Mammary epithelial cell (primary cell): ENCODE data around the gene FMN1.

Experiments
- CTCF ChIP-seq, 2 donors: IDR thresholded peaks in 1 of 2; conservative IDR thresholded peaks in 1 of 2; 2 replicates each; pipeline ENCODE4 v1.5.1; 2011 to 2012; ENCODE audit warnings: inconsistent platforms in 2 of 2, low read length in 2 of 2, mild to moderate bottlenecking in 2 of 2, control low read depth in 1 of 2, low read depth in 1 of 2; ENCODE audit not compliant: insufficient read depth in 1 of 2; ENCODE audit errors: extremely low read depth in 1 of 2
- EZH2 ChIP-seq: IDR thresholded peaks from 2 replicates; pipeline ENCODE4 v1.6.1; 2012; ENCODE audit warnings: low read length, inconsistent platforms, borderline replicate concordance

GRCh38 chr15:32786906-32787305 is 407.6 kb downstream of the FMN1 start:
- TF ChIP-seq CTCF (conservative IDR thresholded peaks at IDR 0.05 in 1 of 2, IDR thresholded peaks at IDR 0.05 in 1 of 2; ENCODE audit: extremely low read depth in 1 of 2, insufficient read depth in 1 of 2, low read depth in 1 of 2, low read length in 2 of 2), result no peak
- no peak for TF ChIP-seq EZH2
